Measurements from ENCODE around the gene HPS5.
"Not testable (repeated sequence)": the region's sequence is repeated elsewhere in the genome, so short reads cannot be mapped to it uniquely, and the experiment has no call there.

The HPS5 gene

GRCh38 chr11:18269252-18269651 lies 52.7 kb downstream of the HPS5 start:
- not testable (repeated sequence) for DNase-seq

- DNase-seq: not testable (repeated sequence)
These were observed 54.4 kb downstream of the HPS5 start for GRCh38 chr11:18267335-18268133.

GRCh38 chr11:18265949-18266348 lies 56.0 kb downstream of the HPS5 start, which contains the start of gene SAA1:
TSS of gene SAA1 (plus strand) at chr11:18266264. CDS start at chr11:18266888, 624 bp downstream.
- DNase-seq: no peak

DNA sequence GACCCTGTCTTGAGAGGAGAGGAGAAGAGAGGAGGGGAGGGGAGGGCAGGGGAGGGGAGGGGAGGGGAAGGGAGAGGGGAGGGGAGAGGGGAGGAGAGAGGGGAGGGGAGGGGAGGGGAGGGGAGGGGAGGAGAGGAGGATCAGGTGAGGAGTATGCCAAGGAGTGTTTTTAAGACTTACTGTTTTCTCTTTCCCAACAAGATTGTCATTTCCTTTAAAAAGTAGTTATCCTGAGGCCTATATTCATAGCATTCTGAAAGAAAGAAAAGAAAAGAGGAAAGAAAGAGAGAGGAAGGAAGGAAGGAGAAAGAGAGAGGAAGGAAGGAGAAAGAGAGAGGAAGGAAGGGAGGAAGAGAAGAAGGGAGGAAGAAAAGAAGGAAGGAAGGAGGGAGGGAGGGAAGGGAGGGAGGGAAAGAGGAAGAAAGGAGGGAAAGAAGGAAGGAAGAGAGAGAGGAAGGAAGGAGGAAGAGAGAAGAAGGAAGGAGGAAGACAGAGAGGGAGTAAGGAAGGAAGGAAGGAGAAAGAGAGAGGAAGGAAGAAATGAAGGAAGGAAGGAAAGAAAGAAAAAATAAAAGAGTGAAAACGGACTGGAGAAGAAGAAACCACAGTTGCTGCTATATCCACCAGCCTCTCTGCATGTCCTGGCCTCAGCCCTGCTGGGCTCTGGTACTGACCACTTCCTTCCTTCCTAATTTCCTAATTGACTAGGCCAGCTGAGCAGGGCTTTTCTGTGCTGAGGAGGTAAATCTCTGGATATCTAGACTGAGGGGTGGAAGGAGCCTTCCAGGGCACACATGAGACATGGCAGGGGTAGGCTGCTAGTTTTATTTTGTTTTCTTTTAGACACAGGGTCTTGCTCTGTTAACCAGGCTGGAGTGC lies 57.0 kb downstream of the HPS5 start:
- DNase-seq: no peak

- DNase-seq: no peak
These were observed 57.9 kb downstream of the HPS5 start for GRCh38 chr11:18264035-18264434.

DNA sequence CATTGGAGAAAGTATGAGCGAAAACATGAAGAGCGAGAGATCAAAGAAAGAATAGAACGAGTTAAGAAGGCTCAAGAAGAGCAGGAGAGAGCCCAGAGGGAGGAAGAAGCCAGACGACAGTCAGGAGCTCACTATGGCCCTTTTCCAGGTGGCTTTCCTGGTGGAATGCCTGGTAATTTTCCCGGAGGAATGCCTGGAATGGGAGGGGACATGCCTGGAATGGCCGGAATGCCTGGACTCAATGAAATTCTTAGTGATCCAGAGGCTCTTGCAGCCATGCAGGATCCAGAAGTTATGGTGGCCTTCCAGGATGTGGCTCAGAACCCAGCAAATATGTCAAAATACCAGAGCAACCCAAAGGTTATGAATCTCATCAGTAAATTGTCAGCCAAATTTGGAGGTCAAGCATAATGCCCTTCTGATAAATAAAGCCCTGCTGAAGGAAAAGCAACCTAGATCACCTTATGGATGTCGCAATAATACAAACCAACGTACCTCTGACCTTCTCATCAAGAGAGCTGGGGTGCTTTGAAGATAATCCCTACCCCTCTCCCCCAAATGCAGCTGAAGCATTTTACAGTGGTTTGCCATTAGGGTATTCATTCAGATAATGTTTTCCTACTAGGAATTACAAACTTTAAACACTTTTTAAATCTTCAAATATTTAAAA lies 59.1 kb downstream of the HPS5 start:
- DNase-seq: not testable (repeated sequence)

- no peak for DNase-seq
These were observed 60.2 kb downstream of the HPS5 start for GRCh38 chr11:18261721-18262120.

- no peak for DNase-seq
These were observed 62.7 kb downstream of the HPS5 start for GRCh38 chr11:18259259-18259658.

- DNase-seq: no peak
These were observed 67.1 kb downstream of the HPS5 start for GRCh38 chr11:18254781-18255361.

- no peak for DNase-seq
These were observed 68.1 kb downstream of the HPS5 start for GRCh38 chr11:18253778-18254338.

- no peak for DNase-seq
These were observed 68.7 kb downstream of the HPS5 start for GRCh38 chr11:18253233-18253632.

- DNase-seq: no peak
These were observed 73.4 kb downstream of the HPS5 start, which contains the start of gene SAA2 for GRCh38 chr11:18248561-18248960. TSS of gene SAA2 (minus strand) at chr11:18248668. CDS start at chr11:18248011, 657 bp downstream.

- not testable (repeated sequence) for DNase-seq
These were observed 74.8 kb downstream of the HPS5 start for GRCh38 chr11:18247191-18247581.

DNA sequence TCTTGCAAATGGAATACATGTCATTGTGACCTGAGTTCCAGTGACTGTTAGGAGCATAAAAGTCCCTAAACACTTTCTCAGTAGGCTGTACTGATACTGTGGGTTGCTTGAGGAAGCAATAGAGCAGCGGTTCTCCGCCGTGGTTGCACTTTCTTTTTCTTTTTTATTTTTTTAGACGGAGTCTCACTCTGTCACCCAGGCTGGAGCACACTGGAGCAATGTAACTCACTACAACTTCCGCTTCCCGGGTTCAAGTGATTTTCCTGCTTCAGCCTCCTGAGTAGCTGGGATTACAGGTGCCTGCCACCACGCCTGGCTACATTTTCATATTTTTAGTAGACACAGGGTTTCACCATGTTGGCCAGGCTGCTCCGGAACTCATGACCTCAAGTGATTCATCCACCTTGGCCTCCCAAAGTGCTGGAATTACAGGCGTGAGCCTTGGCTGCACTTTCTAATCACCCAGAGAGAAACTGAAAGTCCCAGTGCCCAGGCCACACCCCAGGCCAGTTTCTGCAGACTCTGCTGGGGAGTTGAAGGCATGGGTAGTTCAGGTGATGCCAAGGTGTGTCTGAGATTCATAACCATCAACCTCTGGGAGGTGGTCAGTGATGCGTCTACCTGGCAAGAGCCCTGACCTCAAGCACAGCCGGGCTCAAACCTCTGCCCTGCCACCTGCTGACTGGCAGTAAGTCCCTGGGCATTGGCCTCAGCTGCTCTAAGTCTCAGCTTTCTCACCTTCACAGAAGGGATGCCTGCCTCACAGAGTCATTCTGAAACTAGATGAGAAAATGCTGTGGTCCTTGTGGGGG lies 75.4 kb downstream of the HPS5 start:
- not testable (repeated sequence) for DNase-seq

DNA sequence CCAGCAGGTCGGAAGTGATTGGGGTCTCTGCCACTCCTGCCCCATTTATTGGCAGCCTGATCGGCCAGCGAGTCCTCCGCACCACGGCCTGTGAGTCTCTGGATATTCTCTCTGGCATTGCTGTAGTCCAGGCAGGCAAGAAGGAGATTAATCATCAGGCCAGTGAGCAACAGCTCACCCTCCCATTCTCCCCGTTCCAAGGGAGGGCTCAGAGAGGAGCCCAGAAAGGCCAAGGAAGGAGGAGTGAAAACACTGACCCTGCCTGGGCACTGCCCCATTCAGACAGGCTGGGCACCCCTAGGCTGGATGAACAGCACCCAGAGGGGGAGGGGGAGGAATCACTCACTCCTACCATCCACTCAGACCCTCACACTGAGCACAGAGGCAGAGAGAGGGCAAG lies 76.5 kb downstream of the HPS5 start:
- no peak for DNase-seq

DNA sequence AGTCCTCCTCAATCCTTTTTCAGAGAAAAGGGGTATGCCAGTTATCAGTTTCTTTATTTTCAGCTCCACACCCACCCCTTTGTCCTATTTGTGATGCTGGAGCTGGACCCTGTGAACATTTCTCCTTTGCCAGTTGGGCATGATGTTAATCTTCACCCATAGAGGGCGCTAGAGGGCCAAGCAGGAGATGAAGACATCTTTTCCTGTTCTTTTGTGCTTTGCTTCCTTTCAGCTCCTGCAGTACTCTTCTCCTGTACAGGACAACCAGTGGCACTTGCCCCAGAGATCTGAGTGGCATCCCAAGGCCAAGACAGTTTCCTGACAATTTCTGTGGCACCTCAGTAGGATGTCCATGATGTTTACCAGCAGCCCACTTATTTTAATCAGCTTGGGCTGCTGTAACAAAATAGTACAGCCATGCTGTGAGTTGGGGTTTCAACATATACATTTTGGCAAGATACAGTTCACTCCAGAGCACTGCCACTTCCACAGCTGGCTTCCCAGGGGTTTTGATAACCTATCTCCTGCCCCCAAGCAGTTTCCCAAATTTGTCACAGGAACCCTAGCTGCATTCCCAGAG lies 78.1 kb downstream of the HPS5 start:
- DNase-seq: peak; percentile 5

DNA sequence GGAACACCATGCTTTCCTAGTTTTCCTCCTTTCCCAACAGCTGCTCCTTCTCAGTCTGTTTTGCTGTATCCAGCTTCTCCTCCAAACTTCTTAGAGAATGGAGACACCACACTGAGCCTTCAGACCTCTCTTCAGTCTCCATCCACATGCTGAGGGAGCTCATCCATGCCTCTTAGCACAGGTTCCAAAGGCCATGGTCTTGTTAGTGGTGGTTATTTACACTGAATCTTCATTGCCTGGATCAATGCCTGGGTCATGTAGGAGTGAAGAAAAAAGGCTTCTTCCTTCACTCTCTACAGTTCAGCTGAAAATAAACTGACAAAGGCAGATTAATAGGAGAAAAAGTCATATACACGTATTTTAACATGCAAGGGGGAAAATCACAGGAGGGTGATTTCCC lies 82.3 kb downstream of the HPS5 start:
- no peak for DNase-seq

GRCh38 chr11:18236664-18237356 lies 85.1 kb downstream of the HPS5 start, which contains the start of gene SAA4:
TSS of gene SAA4 (minus strand) at chr11:18236802. CDS start at chr11:18235926, 876 bp downstream.
- DNase-seq: no peak

DNA sequence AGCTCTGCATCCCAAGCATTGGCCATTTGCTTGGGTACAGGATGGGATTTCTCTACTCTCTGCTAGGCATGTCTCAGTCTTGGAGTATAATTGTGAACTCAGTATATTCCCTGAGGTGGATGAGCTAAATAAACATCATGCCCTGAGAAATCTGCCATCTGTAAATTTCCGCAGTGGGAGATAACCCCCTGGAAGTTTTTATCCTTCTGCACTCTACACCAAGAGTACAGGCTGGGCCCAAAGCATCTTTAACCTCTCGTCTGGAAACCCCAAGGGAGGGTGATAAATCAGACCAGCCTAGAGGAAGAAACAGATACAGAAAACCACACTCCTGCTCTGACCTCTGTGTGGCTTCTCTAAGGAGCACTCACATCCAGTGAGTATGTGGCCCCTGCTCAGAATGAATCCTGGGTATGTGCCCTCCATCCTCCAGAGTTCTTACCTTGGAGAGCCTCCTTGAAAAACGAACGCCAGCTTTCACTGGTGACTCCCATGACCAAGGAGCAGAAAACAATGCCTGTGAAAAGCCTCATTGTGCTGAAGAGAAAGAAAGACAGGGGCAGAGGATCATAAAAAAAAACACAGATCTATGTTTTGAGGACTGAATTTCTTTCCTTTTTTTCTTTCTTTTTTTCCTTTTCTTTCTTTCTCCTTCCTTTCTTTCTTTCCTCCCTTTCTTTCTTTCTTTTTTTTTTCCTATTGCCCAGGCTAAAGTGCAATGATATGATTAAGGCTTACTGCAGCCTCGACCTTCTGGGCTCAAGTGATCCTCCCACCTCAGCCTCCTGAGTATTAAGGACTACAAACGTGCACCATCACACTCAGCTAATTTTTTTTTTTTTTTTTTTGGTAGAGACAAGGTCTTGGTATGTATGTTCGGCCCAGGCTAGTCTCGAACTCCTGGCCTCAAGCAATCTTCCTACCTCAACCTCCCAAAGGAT lies 86.3 kb downstream of the HPS5 start:
- no peak for DNase-seq

Data from NCI-H1092 treated with DMSO at 0.1 percent for 48 hours (cell line).